ENCODE results near the gene SLC22A17.

SLC22A17 gene

DNA sequence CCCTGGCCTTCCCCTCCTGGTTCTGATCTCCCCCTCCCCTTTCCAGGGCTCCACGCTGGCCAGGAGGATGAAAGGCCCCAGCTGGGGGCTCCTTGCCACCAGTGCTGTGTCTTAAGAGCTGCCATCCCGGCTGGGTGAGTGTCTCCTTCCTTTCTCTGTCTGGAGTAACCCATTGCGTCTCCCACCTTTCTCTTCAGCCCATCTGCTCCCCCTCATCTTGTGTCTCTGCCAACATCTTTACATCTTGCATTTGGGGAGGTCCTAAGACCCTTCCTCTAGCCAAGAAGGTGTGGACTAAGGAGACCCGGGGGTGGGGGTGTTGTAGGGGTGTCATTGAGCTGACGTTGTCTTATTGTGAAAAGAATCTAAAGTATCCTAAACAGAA is 45.5 kb downstream of the SLC22A17 start:
- TF ChIP-seq, protein P1, sequence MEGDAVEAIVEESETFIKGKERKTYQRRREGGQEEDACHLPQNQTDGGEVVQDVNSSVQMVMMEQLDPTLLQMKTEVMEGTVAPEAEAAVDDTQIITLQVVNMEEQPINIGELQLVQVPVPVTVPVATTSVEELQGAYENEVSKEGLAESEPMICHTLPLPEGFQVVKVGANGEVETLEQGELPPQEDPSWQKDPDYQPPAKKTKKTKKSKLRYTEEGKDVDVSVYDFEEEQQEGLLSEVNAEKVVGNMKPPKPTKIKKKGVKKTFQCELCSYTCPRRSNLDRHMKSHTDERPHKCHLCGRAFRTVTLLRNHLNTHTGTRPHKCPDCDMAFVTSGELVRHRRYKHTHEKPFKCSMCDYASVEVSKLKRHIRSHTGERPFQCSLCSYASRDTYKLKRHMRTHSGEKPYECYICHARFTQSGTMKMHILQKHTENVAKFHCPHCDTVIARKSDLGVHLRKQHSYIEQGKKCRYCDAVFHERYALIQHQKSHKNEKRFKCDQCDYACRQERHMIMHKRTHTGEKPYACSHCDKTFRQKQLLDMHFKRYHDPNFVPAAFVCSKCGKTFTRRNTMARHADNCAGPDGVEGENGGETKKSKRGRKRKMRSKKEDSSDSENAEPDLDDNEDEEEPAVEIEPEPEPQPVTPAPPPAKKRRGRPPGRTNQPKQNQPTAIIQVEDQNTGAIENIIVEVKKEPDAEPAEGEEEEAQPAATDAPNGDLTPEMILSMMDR (conservative IDR thresholded peaks at IDR 0.05; ENCODE audit: low read depth), result no peak
- DNase-seq (ENCODE audit: low spot score), result no peak
- ChIA-PET CTCF (interaction anchor here (0.7 to 2.0 kb wide), 2 partner anchors 14 to 187 kb away, joined by 6 to 10 read pairs; partner anchors contain the start of gene PABPN1), POLR2A (ENCODE audit: low non-redundant PET) (interaction anchor here (0.6 to 1.6 kb wide), 3 partner anchors 14 to 235 kb away, joined by 3 to 12 read pairs (median 4); partner anchors contain the start of gene PABPN1)
- peak overlapping the region; percentile 85 for H3K27ac ChIP-seq

DNA sequence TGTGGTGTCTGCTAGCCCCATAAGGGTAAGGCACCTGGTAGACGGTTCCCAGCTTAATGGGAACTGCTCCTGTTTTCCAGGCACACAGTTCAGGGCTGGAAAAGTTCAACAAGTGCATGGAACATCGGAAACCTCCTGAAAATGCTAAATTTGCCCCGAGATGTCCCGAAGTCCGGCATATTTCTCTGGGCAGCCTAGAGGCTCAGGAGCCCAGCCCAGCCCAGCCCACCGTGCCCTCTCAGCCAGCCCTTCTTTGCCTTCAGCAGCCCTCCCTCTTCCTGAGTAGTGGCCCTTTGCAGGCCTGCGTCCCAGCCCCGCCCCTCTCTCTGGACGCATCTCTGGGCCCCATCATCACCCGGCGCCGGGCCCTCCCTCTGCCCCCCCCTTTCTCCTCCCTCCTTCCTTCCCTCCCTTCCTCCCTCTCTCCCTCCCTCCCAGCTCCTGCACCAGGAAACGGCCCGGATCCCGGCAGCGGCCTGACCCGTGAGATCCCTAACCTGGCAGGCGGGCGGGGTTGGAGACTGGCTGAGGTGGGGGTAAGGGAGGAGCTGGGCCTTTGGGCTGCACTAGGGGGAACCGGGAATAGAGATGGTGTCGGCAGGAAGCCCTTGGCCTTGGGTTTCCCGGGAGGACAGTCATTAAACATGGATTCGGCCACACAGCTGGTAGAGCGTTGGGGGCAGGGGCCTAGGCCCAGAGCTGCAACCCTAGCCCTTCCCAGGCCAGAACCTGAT is 46.1 kb downstream of the SLC22A17 start, which contains the start of gene BCL2L2:
BCL2L2 (plus strand) TSS at position 422 of the 734 bp plus-strand sequence. CDS start 935 bp downstream, outside the sequence.
- TF ChIP-seq, protein P1 (conservative IDR thresholded peaks at IDR 0.05; ENCODE audit: low read depth), result no peak
- ChIA-PET POLR2A (ENCODE audit: low non-redundant PET) (interaction anchor here (0.6 to 1.6 kb wide), 5 partner anchors 15 to 235 kb away, joined by 3 to 12 read pairs (median 4); partner anchors contain the start of gene PABPN1), CTCF (interaction anchor here (2.0 kb wide), 1 partner anchor 14 kb away, joined by 10 read pairs; the partner anchor contains the start of gene PABPN1)
- peak; percentile 72 for DNase-seq (ENCODE audit: low spot score)
- peak within 1 kb of the TSS; percentile 85 for H3K27ac ChIP-seq

DNA sequence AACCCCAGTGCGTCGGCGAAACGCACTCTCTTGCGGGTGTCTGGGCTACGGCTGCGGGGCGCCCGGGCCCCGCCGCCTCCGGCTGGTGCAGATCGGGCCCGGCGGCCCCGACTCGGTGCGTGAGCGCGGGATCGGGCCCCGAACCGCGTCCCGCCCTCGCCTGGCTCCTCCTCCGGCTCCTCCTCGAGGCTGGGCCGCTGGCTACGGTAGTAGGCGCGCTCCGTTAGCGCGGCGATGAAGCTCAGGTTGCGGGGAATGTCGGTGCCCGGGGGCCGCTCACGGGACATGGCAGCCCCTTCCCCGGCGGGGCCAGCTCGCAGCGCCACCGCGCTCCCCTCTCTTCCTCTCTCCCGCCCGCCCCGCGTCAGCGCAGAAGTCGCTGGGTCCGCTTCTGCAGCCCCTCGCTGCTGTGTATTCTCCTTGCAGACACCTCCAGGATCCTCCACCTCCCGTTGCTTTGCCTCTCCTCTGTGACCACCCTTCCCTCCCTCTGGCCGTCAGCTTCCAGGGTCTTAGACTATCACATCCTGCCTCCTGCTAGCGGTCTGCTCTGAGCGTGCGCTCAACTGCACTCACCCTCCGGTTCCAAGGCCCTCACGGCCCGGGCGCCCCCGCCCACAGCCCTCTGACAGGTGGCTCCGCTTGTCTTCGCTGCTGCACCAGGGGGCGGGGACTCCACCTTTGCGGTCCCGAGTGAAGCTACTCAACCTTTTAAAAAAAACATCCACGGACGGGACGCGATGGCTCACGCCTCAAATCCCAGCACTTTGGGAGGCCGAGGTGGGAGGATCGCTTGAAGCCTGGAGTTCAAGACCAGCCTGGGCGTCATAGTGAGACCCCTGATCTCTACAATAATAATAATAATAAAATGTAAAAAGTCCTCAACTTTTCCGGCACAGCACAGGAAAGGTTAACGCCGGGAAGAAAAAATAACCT is 50.1 kb downstream of the SLC22A17 start, which contains the start of gene PPP1R3E:
PPP1R3E (minus strand) TSS at position 570 of the 936 bp plus-strand sequence; CDS start at position 287, 283 bp downstream.
- peak within 1 kb of the TSS; percentile 96 for H3K27ac ChIP-seq
- ChIA-PET POLR2A (ENCODE audit: low non-redundant PET) (interaction anchor here (1.2 to 1.7 kb wide), 2 partner anchors 17 to 19 kb away, joined by 3 to 9 read pairs; partner anchors contain the start of genes HOMEZ and PABPN1), CTCF (interaction anchor here (0.5 to 1.5 kb wide), 2 partner anchors 18 to 180 kb away, joined by 3 to 4 read pairs; partner anchors contain the start of gene PABPN1)
- TF ChIP-seq, protein P1 (conservative IDR thresholded peaks at IDR 0.05; ENCODE audit: low read depth), result no peak
- peak; percentile 44 for DNase-seq (ENCODE audit: low spot score)

DNA sequence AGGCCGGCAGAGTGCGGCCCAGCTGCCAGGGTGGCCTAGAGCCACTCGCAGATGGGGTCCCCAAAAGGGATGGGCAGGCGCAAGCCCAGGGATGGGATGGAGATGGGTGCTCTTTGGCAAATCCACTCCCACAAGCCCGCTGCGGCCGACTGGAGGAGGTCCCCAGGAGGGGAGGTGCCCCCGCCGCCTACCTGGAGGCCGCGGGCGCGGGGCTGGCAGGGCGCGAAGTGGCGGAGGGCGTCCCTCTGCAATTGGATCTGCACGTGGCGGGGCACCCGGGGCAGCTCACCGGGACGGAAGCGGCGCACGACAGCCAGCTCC is 50.8 kb downstream of the SLC22A17 start:
- TF ChIP-seq, protein P1 (conservative IDR thresholded peaks at IDR 0.05; ENCODE audit: low read depth), result no peak
- ChIA-PET CTCF (interaction anchor here (1.2 to 1.5 kb wide), 2 partner anchors 19 to 31 kb away, joined by 3 read pairs; partner anchors contain the start of gene PABPN1), POLR2A (ENCODE audit: low non-redundant PET) (interaction anchor here (1.2 to 1.7 kb wide), 2 partner anchors 16 to 20 kb away, joined by 3 to 9 read pairs; partner anchors contain the start of genes HOMEZ and PABPN1)
- no peak for DNase-seq (ENCODE audit: low spot score)
- peak overlapping the region; percentile 96 for H3K27ac ChIP-seq

DNA sequence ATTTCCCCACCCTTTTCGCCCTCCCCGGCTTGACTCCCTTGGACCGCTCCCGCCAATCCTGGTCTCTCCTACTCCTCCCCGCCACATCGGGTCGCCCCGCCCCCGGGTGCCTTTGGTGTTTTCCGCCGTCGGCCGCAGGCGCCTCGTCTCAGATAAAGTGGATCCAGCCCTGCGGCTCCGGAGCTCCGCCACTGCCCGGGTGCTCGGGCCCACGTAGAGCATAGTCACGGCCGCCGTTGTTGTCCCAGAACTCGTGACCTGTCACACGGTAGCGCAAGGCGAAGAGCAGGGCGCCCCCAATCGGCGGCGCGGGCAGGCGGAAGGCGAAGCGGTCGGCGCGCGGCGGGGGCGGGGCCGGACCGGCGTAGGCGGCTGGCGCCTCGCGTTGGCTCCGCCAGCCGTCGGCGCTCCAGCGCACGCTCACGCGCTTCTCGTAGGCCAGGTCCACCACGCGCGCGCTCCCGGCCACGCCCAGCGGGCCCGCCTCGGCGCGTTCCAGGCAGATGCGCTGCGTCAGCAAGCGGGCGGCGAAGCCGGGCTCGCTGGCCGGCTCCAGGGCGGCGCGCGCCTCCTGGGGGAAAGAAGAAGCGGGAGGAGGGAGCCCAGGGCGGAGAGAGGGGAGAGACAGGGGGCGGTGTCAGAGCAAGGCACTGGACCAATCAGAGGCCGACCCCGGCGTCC is 51.3 kb downstream of the SLC22A17 start:
- H3K27ac ChIP-seq, result peak overlapping the region; percentile 96
- TF ChIP-seq, protein P1 (conservative IDR thresholded peaks at IDR 0.05; ENCODE audit: low read depth), result peak; percentile 93
- POLR2A ChIA-PET (ENCODE audit: low non-redundant PET), result interaction anchor here (1.2 to 1.7 kb wide), 2 partner anchors 16 to 20 kb away, joined by 3 to 9 read pairs; partner anchors contain the start of genes HOMEZ and PABPN1
- DNase-seq (ENCODE audit: low spot score), result peak; percentile 99
- CTCF ChIA-PET, result interaction anchor here (0.6 to 1.3 kb wide), 6 partner anchors 9 to 64 kb away, joined by 3 to 7 read pairs (median 4); no protein-coding TSS in a partner anchor

Measured in RWPE1 (cell line).